WI38 (cell line): Measurements from ENCODE around the gene TSEN34.
"Not testable (repeated sequence)": the region's sequence is repeated elsewhere in the genome, so short reads cannot be mapped to it uniquely, and the experiment has no call there.

Experiments
- H3K4me3 ChIP-seq: 2 replicates; pipeline ENCODE4 v1.5.1; 2011; ENCODE audit warnings: low read depth, mild to moderate bottlenecking, control low read depth, low read length
- CTCF ChIP-seq: IDR thresholded peaks from 2 replicates; pipeline ENCODE4 v1.5.1; 2012; ENCODE audit warnings: low read depth, mild to moderate bottlenecking, control low read depth, low read length

Gene TSEN34

DNA sequence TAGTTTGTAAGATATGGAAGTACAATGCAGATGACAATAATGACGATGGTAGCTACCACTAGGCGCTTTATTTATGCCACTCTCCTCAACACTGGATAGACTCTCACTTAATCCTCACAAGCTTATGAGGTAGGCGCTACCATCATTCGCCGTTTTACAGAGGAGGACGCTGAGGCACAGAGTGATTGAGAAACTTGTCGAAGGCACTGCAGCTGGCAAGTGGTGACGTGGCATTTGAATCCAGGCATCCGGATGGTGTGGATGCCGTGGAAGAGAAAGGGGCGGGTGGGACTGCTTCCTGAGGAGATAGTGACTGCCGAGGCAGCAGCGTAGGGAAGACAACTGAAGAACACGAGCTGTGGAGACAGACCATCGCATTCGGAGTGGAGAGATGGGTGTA, 8.3 kb downstream of the TSEN34 start:
- no peak for TF ChIP-seq CTCF
- H3K4me3 ChIP-seq, result no peak overlapping the region

GRCh38 chr19:54201172-54201701, 10.1 kb downstream of the TSEN34 start:
- no peak for TF ChIP-seq CTCF
- H3K4me3 ChIP-seq, result peak overlapping the region; percentile 74

DNA sequence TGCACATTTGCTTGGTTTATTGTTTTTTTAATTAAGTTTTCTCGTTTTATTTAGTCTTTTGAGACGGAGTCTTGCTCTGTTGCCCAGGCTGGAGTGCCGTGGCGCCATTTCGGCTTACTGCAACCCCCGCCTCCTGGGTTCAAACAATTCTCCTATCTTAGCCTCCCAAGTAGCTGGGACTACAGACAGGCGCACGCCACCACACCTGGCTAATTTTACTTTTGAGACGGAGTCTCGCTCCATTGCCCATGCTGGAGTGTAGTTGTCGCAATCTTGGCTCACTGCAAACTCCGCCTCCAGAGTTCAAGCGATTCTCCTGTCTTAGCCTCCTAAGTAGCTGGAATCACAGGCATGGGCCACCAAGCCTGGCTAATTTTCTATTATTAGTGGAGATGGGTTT, 10.9 kb downstream of the TSEN34 start:
- peak overlapping the region; percentile 74 for H3K4me3 ChIP-seq
- no peak for TF ChIP-seq CTCF

DNA sequence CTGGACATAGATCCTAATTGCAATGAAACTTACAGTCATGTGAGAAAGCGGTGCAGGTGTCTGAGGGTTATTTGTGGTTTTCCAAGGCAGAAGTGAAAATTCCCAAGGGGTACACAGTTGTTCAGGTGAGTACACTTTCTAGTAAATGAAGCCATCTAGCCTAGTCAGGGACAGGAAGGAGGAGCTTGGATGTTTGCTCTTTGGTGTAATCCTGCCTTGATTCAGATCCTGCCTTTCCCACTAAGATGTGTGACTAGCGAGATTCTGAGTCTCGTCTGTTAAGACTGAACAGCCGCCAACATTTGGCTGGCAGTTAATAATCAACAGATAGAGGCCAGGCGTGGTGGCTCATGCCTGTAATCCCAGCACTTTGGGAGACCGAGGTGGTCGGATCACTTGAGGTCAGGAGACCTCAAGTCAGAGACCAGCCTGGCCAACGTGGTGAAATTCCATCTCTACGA, 12.1 kb downstream of the TSEN34 start:
- H3K4me3 ChIP-seq, result no peak overlapping the region
- TF ChIP-seq CTCF, result no peak

DNA sequence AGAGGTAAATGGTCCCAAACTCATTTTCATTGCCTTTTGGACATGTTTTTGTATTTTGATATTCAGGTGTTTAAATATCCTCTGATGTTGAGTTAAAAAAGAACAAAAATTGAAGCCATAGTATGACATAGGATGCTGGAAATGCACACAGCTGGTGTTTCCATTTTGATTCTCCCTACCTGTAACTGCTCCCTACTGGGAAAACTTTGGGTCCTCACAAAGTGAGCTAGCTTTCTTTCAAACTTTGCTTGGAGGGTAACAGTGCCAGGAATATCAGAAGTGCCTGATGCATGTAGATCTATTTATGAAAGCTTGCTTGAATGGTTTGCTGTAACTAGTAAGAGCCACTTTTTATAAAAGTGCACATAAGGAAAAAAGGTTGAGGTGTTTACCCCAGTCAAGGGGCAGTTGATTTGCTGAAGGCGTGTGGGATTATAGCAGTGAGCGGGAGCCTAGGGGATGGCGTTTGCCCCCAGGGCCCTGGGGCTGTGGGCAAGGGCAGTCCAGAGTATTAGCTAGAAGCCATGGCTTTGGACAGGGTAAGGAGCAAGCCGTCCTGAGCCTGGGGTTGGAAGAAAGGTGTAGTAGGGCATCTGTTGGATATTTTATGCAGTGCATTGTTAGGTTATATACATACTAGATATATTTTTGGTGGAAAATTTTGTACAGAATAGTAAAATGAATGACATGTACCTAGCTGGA, 13.8 kb downstream of the TSEN34 start:
- no peak for TF ChIP-seq CTCF

DNA sequence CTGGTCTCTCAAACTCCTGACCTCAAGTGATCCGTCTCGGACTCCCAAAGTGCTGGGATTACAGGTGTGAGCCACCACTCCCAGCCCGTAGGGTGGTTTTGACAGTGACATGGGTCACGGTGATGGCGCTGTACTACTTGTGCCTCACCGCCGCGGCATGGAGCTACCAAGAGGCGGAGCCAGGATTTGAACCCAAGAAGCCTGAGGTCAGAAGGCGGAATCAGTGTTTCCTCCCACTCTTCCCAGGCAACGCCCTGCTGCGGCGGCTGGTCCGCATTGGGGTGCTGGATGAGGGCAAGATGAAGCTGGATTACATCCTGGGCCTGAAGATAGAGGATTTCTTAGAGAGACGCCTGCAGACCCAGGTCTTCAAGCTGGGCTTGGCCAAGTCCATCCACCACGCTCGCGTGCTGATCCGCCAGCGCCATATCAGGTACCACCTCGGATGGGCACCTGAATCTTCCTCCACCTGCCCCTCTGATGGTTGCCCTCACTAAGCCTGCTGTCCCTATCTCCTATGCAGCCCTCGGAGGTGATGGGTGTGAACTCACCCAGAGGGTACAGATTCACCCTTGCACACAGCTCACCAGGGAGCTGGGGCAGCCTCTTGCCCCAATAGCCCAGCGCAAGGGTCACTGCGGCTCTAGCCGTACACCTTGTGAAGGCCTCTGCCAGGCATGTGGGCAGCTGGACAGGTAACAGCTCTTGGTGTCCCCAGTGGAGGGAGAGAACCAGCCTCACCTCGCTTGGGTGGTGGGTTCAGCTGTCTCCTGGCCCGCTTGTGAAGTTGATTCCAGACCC, 15.1 kb downstream of the TSEN34 start:
- H3K4me3 ChIP-seq, result no peak overlapping the region
- no peak for TF ChIP-seq CTCF

More for the DNA sequence above, 13.8 kb downstream of the TSEN34 start:
- no peak overlapping the region for H3K4me3 ChIP-seq

DNA sequence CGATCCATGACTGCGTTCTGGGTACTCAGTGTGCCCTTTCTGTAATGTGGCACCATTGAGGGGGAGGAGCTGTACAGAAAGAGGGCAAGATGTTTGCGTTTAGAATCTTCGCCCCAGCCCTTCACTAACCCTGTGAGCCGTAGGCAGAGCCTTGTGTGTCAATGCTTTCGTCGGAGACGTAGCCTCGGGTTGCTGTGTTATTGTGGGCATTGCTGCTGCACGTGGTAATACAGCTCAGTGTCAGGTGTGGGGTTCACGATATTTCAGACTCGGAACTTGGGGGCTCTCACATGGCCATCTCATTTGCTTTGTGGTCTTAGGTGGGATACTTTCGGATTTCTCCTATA, 15.7 kb downstream of the TSEN34 start:
- no peak overlapping the region for H3K4me3 ChIP-seq
- TF ChIP-seq CTCF, result no peak

- not testable (repeated sequence) for H3K4me3 ChIP-seq
These were observed 16.1 kb downstream of the TSEN34 start for GRCh38 chr19:54207193-54207592.
